ENCODE data around the gene MORN2. TPM values are rescaled to one million over a fixed set of nuclear protein-coding genes. Genes with fewer than 3 reads are reported as not detected.

MORN2 gene
- total RNA-seq, 1 experiment from 2014 or later: 8.0 TPM

GRCh38 chr2:38887902-38888554 is 12.3 kb downstream of the MORN2 start:
- no peak for TF ChIP-seq CTCF (conservative IDR thresholded peaks at IDR 0.05)
- Histone ChIP-seq H3T11ph (ENCODE audit: low read length) (no peak overlapping the region), H3K18ac (ENCODE audit: insufficient read length, low read depth, low read length) (no peak overlapping the region), H3K79me2 (ENCODE audit: insufficient read depth, low read length) (no peaks in the 10 kb centered on the region), H2BK120ac (ENCODE audit: low read depth, low read length, poor library complexity, severe bottlenecking) (no peak overlapping the region), H3K9me3 (ENCODE audit: control insufficient read depth, low read depth, low read length) (no peaks in the 10 kb centered on the region), H2BK15ac (ENCODE audit: low read depth, low read length) (no peak overlapping the region), H4K20me1 (ENCODE audit: control insufficient read depth, insufficient read depth, insufficient read length) (no peaks in the 10 kb centered on the region), H2BK20ac (ENCODE audit: low read depth, low read length, poor library complexity, severe bottlenecking) (no peak overlapping the region), H4K91ac (ENCODE audit: insufficient read length, low read depth, low read length) (no peak overlapping the region), H3K23ac (ENCODE audit: insufficient read length, low read depth, low read length) (no peak overlapping the region), H3K14ac (ENCODE audit: insufficient read depth, low read length) (no peak overlapping the region), H3K9ac (ENCODE audit: extremely low read depth, insufficient read length, low read length) (no peak overlapping the region), H4K8ac (replicated peaks; ENCODE audit: insufficient read length, low read depth, low read length) (no peak overlapping the region), H3K27me3 (ENCODE audit: insufficient read depth, low read length) (no peaks in the 10 kb centered on the region), H2AK5ac (ENCODE audit: insufficient read length, low read length) (no peak overlapping the region), H3K4me1 (ENCODE audit: insufficient read depth, low read length) (no peaks in the 10 kb centered on the region), H2AFZ (ENCODE audit: low read length) (no peak overlapping the region), H3K4ac (ENCODE audit: low read depth, low read length) (no peak overlapping the region), H3K27ac (ENCODE audit: insufficient read length, low read depth, low read length) (no peak overlapping the region), H3K79me1 (ENCODE audit: insufficient read depth, low read depth, low read length, poor library complexity, severe bottlenecking) (no peaks in the 10 kb centered on the region), H4K5ac (ENCODE audit: insufficient read length, low read depth, low read length) (no peak overlapping the region), H3K4me2 (ENCODE audit: insufficient read depth, insufficient read length, low read length) (no peak overlapping the region), H2BK12ac (ENCODE audit: insufficient read length, low read depth, low read length) (no peak overlapping the region), H3K23me2 (ENCODE audit: insufficient read length, low read depth, low read length, poor library complexity, severe bottlenecking) (no peaks in the 10 kb centered on the region), H3K56ac (ENCODE audit: insufficient read length, low read depth, low read length) (no peak overlapping the region), H2BK5ac (ENCODE audit: insufficient read length, low read length) (no peak overlapping the region)
- Mint-ChIP-seq H3K4me1 (peaks cover 0 to 3% of the 10 kb centered on the region in 2 experiments; a peak in 1 of 4 replicates), H3K27ac (no peak overlapping the region), H3K9me3 (no peaks in the 10 kb centered on the region), H3K36me3 (ENCODE audit: insufficient read depth in 1 of 3, low read depth in 3 of 3) (no peaks in the 10 kb centered on the region), H3K4me3 (no peak overlapping the region), H3K27me3 (ENCODE audit: low read depth) (no peaks in the 10 kb centered on the region)
- no peak for DNase-seq
- WGBS (ENCODE audit: extremely low coverage, insufficient read length, low lambda C conversion rate): no CpG with 5 or more reads among the region's 1 CpG
